Memory B cell (primary cell): ENCODE data around the gene CNN2.

Experiments used
- ATAC-seq: fragments of 150-1000 bp; cut with Tn5 transposase; 2 replicates; pipeline ENCODE4 v1.10.0; 2021; ENCODE audit warnings: low read depth, mild to moderate bottlenecking, moderate library complexity
- DNase-seq, 2 donors: peaks; one replicate each; pipeline ENCODE4 v3.0.0; 2022; ENCODE audit warnings: low spot score in 2 of 2
- H3K27ac Mint-ChIP-seq: one replicate; pipeline ENCODE4 v1.8.0; 2022; ENCODE audit warnings: mild to moderate bottlenecking, moderate library complexity, mixed read lengths
- H3K27me3 Mint-ChIP-seq: one replicate; pipeline ENCODE4 v1.8.0; 2022; ENCODE audit warnings: mixed read lengths
- H3K36me3 Mint-ChIP-seq: one replicate; pipeline ENCODE4 v1.8.0; 2022; ENCODE audit warnings: mild to moderate bottlenecking, mixed read lengths
- H3K4me1 Mint-ChIP-seq: one replicate; pipeline ENCODE4 v1.8.0; 2022; ENCODE audit warnings: mixed read lengths
- H3K4me3 Mint-ChIP-seq: one replicate; pipeline ENCODE4 v1.8.0; 2022; ENCODE audit warnings: mild to moderate bottlenecking, moderate library complexity, mixed read lengths
- H3K9me3 Mint-ChIP-seq: one replicate; pipeline ENCODE4 v1.8.0; 2022; ENCODE audit warnings: mixed read lengths

The CNN2 gene

DNA sequence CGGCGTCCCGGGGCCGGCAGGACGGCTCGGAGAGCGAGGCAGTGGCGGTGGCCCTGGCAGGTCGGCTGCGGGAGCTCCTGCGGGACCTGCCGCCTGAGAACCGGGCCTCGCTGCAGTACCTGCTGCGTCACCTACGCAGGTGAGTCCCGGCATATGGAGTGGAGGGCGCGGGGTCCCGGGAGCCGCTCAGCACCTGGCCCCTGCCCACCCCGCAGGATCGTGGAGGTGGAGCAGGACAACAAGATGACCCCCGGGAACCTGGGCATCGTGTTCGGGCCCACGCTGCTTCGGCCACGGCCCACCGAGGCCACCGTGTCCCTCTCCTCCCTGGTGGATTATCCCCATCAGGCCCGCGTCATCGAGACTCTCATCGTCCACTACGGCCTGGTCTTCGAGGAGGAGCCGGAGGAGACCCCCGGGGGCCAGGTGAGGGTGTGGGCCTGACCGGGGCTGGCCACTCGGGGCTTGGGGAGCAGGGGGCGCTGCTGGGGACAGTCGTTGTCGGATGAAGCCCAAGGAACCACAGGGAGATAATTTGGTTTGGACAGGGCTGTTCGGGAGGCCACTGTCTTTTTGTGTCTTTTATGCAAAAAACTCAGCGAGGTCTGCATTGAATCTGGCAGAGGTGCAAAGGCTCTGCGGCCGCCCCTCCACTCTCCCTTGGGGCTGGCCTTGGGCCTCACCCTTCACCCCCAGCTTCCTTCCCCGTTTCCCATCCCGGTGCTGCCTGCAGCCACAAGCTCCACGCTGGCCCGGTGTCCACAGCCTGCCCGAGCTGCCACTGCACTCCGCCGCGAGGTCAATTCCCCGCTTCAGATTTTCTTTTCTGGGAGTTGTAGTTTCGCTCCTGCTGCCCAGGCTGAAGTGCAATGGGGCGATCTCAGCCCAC lies 56.8 kb downstream of the CNN2 start:
- Mint-ChIP-seq H3K9me3 (no peaks in the 10 kb centered on the region), H3K27ac (peak overlapping the region; percentile 67), H3K27me3 (no peaks in the 10 kb centered on the region), H3K4me1 (peaks cover 25% of the 10 kb centered on the region), H3K36me3 (peaks cover 21% of the 10 kb centered on the region), H3K4me3 (no peak overlapping the region)
- no peak for ATAC-seq
- no peak for DNase-seq

DNA sequence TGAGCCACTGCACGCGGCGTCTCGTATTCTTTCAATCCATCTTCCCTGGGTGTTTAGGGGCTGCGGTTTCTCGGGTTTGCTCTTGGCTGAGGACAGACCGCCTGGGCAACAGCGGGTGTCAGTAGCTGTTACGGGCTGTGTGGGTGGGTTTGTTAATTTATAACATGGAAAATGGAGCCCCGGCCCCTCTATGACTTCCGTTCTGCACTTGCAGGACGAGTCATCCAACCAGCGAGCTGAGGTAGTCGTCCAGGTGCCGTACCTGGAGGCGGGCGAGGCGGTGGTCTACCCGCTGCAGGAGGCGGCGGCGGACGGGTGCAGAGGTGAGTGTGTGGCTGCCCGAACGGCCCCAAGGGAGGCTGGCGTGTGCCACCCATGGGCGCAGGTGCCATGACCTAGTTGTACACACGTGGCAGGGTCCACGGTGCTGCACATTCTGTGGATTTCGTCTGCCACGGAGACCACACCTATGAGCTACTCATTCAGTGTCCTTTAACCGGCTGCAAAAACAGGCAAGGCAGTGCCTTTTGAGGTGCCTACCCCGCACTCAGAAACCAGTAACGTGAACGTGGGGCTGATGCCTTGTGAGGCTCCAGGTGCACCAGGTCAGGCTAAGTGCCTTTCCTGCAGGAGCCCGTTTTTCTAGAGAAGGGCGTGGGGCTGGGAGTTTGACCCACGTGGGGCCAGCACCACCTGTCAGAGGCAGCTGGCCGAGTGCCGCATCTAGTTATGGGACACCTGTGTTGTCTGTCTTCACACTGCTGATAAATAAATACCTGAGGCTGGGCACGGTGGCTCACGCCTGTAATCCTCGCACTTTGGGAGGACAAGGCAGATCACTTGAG lies 57.8 kb downstream of the CNN2 start:
- ATAC-seq, result no peak
- Mint-ChIP-seq H3K27ac (peak overlapping the region; percentile 86), H3K9me3 (no peaks in the 10 kb centered on the region), H3K4me1 (peaks cover 30% of the 10 kb centered on the region), H3K36me3 (peaks cover 21% of the 10 kb centered on the region), H3K4me3 (no peak overlapping the region), H3K27me3 (no peaks in the 10 kb centered on the region)
- no peak for DNase-seq

- Mint-ChIP-seq H3K27ac (peak overlapping the region; percentile 86), H3K4me3 (no peak overlapping the region), H3K36me3 (peaks cover 21% of the 10 kb centered on the region), H3K4me1 (peaks cover 30% of the 10 kb centered on the region), H3K27me3 (no peaks in the 10 kb centered on the region), H3K9me3 (no peaks in the 10 kb centered on the region)
- ATAC-seq (no peak), DNase-seq (no peak)
Measured at GRCh38 chr19:1085053-1085658, 58.7 kb downstream of the CNN2 start.

- Mint-ChIP-seq H3K27ac (peak overlapping the region; percentile 86), H3K9me3 (no peaks in the 10 kb centered on the region), H3K4me1 (peaks cover 30% of the 10 kb centered on the region), H3K36me3 (peaks cover 20% of the 10 kb centered on the region), H3K4me3 (no peak overlapping the region), H3K27me3 (no peaks in the 10 kb centered on the region)
- ATAC-seq (no peak), DNase-seq (no peak)
Measured at GRCh38 chr19:1085676-1086442, 59.5 kb downstream of the CNN2 start.

GRCh38 chr19:1086613-1087012 lies 60.2 kb downstream of the CNN2 start:
- DNase-seq (no peak), ATAC-seq (no peak)
- H3K4me1 Mint-ChIP-seq, result peaks cover 30% of the 10 kb centered on the region
- H3K4me3 Mint-ChIP-seq, result no peak overlapping the region
- no peaks in the 10 kb centered on the region for H3K9me3 Mint-ChIP-seq
- H3K27me3 Mint-ChIP-seq, result no peaks in the 10 kb centered on the region
- H3K36me3 Mint-ChIP-seq, result peaks cover 17% of the 10 kb centered on the region
- no peak overlapping the region for H3K27ac Mint-ChIP-seq

DNA sequence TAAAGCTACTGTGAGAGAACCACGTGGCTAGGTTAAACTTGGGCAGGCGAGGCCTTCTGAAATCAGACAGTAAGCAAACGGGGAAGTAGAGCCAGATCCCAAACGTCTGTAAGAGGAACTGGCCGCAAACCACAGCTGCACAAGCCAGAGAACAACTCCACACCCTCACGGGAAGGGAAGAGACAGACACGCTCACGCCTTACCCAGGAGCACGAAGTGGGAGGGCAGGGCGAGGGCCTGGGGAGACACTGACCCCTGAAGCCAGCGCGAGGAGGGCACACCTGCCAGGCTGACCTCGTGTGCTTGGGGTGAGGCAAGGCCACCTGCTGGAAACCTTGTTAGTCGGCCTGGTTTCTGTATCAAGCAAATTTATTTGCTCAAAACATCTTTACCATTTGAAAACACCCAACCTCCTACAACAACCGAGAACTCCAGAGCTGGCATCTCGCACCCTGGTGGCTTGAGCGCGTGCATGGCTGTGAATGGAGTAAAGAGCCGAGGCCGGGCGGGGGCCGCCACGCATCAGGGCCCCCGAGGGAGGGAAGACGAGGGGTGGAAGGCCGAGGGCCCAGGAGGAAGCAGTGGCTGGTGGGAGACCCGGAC lies 61.5 kb downstream of the CNN2 start:
- Mint-ChIP-seq H3K4me1 (peaks cover 25% of the 10 kb centered on the region), H3K27ac (peak overlapping the region; percentile 93), H3K36me3 (peaks cover 11% of the 10 kb centered on the region), H3K9me3 (no peaks in the 10 kb centered on the region), H3K4me3 (peak overlapping the region; percentile 71), H3K27me3 (no peaks in the 10 kb centered on the region)
- peak; percentile 75 for ATAC-seq
- DNase-seq, result peak in 1 of 2 donors; percentile 56

- Mint-ChIP-seq H3K36me3 (peaks cover 12% of the 10 kb centered on the region), H3K4me3 (peak overlapping the region; percentile 49), H3K27me3 (no peaks in the 10 kb centered on the region), H3K9me3 (no peaks in the 10 kb centered on the region), H3K4me1 (peaks cover 26% of the 10 kb centered on the region), H3K27ac (peak overlapping the region; percentile 93)
- ATAC-seq, result peak; percentile 15
- DNase-seq, result no peak
Measured at GRCh38 chr19:1088416-1089010, 62.1 kb downstream of the CNN2 start.
